ENCODE data around the gene RAB22A.

Gene RAB22A

DNA sequence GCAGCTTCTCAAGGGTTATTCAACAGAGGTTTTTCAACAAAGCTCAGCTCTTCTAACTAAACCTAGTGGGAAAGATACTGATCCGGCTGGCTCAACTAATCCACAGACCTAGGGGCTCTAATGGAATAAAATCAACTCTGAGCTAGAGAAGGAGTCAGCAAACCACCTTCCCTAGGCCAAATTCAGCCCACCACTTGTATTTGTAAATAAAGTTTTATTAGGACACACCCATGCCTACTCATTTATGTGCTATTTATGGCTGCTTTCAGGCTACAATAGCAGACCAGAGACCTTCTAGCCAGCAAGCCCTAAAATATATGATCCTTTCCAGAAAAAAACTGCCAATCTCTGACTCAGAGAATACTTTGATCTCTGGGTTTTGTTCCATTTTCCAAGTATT lies 6.0 kb upstream of the RAB22A start:
- no peak for DNase-seq

DNA sequence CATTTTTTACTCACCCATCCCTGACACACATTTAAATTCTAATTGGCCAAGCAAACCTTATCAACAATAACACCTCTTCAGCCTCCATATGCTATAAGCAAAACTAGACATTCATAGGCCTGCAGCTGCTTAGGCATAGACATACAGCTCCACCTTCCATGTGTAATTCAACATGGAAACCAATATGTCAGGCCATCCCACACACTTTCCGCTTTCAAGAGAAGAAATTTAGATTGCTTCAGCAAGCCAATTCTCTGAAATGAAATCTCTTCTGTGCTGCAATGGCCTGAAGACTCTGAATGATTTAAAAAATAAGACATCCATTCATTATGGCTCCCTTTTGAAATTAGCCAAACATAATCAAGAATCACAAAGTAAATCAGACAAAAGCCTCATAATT lies 4.5 kb upstream of the RAB22A start:
- DNase-seq: no peak

DNA sequence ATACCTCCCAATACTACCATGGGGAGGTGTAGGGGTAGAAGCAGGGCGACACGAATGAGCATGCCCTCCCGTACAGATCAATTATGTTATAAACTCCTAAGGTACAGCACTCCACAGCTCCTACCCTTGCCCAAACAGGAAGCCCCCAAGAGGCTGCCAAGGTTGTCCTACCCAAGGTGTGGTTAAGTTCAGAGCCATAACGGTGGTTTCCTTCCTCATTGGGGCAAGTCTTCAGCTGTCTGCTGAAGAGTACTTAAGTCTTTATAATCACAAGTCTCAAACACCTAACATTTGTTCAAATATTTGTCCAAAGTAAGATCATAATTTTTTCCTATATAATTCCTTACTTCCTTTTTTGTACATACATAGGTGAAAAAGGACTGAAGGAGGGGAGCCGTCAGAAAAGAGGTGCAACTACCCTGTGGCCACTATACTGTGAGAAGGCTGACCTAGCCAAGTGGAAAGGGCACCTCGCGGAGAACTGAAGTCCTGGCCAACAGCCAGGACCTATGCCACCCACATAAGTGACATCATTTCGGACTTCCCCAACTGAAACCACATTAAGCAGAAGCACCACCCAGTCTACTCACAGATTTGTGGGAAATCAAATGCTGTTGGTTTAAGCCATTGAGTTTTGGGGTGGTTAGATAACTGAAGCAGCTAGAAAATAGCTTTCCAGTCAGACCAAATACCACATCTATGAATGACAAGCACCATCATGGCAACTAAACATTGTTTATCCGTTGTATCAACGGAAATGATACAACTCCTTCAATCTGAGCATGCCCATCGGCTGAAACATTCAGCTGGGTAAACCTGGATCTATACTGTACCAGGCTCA lies 2.9 kb upstream of the RAB22A start:
- no peak for DNase-seq

DNA sequence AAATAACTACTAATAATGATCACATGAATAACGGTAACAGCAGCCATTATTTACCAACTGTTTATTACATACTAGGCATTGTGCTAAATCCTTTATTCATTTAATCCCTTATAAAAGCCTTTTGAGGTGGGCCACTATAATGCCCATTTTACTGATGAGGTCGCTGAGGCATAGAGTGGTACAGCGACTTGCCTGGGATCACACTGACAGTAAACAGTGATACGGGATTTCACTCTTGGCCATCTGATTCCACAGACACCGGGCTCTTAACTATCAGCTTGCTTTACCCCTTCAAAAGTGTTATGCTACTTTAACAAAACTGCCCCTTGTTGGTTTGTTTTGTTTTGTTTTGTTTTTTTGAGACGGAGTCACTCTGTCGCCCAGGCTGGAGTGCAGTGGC lies 2.2 kb upstream of the RAB22A start:
- no peak for DNase-seq

DNA sequence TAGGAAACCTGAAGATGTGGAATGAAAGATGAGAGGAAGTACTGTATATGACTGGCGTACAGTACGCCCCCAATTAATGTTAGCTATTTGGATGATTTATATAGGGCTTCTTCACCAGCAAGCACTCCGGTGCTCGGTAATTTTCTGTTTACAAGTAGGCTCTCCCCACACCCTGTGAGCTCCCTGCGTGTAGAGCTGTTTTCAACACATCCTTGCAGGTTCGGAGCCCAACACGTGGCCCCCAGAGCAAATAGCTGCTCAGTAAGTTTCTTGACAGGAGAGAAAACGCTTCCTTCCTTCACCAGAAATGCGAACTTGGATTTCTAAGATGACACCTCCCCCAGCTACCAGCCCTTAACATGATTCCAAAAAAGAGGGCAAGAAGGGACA lies 1.2 kb upstream of the RAB22A start:
- DNase-seq: no peak

DNA sequence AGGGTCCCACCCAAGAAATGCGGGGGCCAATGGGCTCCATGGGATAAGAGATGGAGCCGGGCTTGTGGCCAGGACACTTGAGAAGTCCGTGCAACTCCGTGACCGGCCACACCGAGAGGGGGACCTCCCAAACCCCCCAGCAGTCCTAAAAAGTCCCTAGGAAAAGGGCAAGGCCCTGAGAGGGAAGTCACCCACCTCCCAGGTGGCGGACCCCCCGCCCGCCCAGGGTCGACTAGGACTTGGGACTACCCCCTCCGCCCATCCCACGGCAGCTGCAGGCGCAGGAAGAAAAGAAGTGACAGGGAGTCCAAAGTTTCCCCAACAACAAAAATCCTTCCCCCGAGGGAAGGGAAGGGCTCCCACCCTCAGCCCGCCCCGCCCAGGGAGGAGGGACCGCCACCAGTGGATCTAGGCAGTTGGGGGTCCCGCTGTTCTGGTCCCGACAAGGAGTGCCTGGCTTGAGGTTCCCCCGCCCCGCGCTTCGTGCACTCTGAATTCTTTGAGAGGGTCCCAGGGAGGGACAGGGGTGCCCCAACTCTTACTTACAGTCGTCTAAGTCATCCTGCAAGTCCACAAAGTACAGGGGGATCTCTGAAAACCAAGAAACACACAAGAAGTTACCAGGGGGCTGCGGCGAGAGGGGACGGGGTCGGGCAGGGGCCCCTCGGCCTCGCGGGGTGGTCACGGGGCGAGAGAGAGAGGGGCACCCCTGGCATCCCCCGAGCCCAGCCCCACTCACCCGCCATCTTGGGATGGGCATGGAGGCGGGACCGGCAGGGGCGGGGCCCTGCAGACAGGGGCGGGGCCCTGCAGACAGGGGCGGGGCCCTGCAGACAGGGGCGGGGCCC lies 611 bp upstream of the RAB22A start:
- peak; percentile 53 for DNase-seq

DNA sequence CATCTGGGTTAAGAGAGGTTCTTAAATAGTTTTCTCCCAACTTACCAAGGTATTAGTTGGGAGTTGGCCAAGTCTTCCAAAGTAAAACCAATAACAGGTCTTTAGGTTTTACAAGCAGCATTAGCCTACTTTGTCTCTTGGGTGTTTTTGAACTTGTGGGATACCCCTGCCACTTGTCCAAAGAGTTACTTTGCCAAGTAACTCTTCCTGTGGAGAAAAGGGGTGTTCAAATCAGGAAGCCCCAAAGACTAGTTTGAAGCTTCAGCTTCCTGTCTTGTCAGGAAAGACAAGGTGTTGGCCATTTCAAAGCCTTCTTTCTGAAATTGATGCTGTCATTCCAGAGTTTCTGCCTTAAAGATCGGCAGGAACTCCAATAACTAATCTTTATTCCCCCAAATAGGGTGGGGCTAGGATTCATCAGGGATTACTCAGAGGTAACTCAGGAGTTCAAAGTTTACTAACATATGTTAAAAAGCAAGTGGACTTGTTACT lies 822 bp downstream of the RAB22A start:
- DNase-seq: no peak

DNA sequence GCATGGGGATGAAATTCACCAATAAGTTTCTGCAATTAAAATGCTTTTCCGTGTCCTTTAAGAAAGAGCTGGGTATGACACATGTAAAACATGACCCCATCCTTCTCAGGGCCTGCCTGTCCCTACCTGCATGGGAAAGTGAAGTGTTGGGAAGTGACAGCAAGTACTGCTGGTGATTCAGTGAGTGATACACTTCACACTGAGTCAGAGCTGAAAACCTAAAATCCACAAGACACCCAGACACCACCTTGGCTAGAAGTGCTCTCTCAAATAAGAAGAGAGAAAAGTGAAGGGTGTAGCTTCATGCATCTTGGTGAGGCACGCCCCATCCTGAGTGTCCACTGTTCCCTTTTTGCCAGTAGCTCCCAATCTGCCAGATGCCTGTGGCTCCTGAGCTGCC lies 3.3 kb downstream of the RAB22A start:
- DNase-seq: no peak

DNA sequence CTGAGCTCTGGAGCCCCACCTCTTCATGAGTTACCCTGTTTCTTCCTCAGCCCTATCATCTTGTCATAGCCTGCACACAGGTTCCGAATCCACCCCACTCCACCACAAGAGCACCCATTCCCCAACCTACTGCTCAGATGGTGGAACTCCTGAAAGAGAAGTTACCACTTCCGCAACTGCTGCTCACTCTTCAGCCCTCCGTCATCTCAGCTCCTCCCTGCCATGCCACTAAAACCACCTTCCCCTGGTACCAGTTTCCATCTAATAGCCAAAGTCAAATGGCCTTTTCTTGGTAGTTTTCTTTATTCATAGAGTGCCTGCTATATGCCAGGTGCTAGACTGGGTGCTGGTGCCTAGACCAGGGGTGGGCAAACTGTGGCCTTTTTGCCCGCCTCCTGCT lies 3.9 kb downstream of the RAB22A start:
- no peak for DNase-seq

DNA sequence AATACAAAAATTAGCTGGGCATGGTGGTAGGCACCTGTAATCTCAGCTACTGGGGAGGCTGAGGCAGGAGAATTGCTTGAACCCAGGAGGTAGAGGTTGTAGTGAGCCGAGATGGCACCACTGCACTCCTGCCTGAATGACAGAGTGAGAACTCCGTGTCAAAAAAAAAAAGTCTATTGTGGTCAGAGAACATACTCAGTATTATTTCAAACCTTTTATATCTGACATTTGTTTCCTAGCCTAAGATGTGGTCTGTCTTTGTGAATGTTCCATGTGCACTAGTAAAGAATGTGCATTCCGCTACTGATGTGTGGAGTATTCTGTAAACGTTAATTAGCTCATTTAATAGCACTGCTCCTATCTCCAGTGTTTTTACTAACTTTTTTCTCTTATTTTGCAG lies 11.7 kb downstream of the RAB22A start:
- DNase-seq: no peak

DNA sequence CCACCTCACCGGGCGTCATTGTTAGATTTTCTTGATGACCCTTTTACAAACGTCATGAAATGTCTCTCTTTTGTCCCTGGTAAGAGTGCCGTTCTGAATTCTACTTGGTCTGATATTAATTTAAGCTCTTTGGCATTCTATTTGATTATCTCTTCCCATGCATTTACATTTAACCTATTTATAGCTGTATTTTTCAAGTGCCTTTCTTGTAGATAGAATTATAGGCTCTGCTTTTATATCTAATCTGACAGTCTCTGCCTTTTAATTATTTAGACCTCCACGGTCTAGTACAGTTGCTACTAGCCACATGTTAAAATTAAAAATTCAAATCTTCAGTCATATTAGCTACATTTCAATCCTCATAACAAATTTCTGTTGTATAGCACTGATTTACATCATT lies 12.6 kb downstream of the RAB22A start:
- DNase-seq: no peak

DNA sequence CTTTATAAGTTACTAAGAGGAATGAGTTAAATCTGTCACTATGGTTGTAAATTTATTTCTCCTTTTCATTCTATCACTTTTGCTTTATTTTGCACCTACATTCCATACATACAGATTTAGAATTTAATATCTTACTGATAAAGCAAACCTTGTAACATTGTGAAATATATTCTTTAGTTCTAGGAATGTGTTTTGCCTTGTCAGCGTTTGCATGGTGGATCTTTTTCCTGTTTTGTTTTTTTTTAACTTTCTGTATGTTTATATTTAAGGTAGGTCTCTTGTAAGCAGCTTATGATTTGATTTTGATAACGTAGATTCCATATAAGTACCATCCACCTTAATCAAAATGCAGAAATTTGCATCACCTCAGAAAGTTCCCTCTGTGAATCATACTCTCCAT lies 16.4 kb downstream of the RAB22A start:
- DNase-seq: no peak

DNA sequence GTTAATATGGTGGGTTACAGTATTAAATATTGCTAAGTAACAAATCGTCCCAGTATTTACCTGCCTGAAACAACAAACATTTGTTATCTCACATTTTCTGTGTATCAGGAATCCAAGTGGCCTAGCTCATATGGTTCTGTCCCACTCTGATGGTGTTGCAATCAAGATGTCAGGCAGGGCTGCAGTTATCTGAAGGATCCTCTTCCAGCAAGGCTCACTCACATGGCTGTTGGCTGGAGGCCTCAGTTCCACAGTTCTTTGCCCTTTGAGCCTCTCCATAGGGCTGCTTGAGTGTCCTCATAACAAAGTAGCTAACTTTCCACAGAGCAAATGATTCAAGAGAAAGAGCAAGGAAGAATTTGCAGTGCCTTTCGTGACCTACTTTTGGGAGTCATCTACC lies 17.7 kb downstream of the RAB22A start:
- DNase-seq: no peak

DNA sequence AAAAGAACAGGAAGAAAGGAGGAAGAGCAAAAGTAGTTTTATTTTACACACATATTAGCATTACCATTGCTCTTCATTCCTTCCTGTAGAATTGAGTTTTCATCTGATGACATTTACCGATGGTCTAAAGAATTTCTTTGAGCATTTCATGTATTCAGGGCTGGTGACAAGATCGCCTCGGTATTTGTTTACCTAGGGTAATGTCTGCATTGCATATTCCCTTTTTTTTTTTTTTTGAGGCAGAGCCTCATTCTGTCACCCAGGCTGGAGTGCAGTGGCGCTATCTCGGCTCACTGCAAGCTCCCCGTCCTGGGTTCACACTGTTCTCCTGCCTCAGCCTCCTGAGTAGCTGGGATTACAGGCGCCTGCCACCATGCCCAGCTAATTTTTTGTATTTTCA lies 19.3 kb downstream of the RAB22A start:
- DNase-seq: no peak

DNA sequence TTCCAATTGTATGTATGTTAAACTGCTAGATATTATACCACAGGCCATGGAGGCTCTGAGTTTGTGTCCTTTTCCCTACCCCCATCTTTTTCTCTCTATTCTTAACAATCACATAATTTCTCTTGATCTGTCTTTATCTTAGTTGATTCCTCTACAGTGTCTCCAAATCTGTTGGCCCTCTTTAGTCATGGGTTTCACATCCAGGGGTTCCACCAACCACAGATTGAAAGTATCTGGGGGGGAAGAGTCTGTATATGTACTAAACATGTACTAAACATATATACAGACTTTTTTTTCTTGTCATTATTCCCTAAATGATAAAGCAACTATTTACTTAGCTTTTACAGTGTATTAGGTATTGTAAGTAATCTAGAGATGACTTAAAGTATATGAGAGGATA lies 20.2 kb downstream of the RAB22A start:
- DNase-seq: no peak

DNA sequence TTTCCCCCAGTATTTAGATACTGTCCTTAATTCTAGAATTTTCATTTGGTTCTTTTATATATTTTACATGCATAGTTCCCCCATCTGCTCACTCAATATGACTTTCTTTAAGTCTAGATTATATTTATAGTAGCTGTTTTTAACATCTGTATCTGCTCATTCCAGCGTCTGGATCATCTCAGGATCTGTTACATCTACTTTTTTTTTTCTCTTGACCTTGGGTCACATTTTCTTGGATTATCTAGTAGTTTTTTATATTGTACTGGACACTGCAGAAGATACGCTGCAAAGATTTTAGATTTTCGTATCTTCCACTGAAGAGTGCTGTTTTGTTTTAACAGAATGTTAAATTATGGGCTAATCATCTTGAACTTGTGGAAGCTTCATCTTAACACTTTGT lies 20.7 kb downstream of the RAB22A start:
- no peak for DNase-seq

DNA sequence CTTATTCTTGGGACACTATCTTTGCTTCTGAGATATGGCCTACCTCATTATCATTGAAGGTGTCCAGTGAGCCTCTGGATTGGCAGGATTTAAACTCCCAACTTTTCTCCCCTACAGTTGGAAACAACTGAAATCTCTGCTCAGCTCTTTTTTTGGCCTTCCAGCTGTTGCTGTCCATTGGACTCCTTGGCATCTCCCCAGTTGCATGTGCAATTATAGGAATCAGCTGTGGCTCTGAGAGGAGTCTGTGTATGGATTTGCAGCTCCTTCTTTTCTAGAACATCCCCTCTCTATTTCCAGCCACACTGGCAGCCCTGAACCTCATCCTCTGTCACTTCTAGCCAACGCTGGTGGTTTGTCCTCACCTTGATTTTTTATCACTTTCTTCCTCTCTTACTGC lies 21.2 kb downstream of the RAB22A start:
- DNase-seq: no peak

DNA sequence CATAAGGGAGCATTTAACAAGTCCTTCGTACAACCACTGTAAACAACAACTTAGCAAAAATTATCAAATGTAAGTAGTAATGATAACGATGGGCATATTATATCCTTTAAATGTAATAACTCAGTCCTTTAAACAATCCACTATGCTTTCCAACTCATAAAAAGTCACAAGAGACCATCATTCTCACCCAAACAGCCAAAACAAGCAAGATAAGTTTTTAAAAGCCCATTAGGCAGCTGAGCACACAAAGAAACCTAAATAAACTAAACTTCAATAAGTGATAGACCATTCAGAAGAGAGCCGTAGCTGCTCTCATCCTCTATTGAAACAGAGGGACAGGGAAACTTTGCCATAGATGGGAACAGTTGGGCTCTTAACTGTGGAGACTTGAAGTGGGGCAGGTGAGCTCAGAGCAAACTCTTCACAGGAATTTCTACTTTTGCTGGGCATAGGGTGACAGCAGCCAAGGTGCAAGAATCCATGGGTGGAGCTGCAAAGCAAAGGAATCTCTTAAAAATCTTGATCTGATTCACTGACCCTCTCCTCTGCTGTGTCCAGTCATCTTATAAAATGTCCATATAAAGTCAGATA lies 22.5 kb downstream of the RAB22A start:
- no peak for DNase-seq

DNA sequence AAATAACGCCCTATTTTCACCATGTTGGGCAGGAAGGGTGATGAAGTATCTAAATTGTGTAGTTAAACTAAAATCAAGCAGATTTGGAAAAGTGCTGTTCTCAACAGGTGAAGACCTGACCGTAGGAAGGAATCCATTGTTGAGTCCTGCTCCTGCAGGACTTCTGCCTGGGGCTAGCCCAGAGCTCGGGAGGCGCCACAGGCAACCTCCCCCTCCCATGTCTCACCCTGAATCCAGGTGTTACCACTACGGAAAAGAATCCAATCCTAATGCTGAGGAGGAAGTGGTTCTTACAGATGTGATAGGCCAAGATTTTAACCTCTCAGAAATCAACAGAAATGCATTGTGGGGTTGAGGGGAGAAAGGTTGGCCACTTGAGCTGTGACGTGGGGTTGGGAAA lies 30.2 kb downstream of the RAB22A start:
- no peak for DNase-seq

DNA sequence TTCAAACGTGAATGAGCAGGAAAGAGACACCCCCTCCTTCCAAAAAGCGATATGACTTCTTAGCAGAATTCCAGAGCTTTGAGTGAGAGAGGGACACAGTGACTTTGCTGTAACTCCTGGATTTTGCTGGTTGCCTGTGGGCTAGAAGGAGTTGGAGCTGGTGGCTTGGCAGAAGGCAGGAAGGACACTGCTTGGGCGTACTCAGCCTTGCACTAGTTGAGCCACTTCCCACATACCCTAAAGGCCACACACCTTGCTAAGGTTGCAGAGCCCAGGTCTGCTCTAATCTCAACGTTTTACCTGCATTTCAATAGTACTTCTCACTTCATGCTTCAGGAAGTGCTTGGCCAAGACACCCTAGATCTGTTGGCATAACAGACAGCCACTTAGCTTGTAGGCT lies 30.6 kb downstream of the RAB22A start:
- DNase-seq: no peak

DNA sequence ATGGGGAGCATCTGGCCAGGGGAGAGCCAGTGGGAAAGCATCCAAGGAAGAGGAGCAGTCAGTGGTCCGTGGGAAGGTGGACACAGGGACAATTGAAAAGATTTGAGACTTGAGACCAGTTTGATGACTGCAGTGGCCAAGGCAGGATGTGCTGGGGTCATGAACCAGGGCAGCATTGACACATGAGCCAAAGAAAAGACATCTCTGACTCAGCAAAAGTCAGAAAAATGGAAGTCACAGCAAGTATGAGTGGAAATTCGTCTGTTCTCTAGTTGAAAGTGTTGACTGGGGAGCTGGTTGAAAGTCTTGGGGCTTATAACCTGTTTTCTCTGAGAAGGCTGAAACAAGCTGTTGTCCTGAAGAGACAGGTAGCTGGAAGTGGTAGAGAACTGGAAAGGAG lies 31.3 kb downstream of the RAB22A start:
- DNase-seq: no peak

DNA sequence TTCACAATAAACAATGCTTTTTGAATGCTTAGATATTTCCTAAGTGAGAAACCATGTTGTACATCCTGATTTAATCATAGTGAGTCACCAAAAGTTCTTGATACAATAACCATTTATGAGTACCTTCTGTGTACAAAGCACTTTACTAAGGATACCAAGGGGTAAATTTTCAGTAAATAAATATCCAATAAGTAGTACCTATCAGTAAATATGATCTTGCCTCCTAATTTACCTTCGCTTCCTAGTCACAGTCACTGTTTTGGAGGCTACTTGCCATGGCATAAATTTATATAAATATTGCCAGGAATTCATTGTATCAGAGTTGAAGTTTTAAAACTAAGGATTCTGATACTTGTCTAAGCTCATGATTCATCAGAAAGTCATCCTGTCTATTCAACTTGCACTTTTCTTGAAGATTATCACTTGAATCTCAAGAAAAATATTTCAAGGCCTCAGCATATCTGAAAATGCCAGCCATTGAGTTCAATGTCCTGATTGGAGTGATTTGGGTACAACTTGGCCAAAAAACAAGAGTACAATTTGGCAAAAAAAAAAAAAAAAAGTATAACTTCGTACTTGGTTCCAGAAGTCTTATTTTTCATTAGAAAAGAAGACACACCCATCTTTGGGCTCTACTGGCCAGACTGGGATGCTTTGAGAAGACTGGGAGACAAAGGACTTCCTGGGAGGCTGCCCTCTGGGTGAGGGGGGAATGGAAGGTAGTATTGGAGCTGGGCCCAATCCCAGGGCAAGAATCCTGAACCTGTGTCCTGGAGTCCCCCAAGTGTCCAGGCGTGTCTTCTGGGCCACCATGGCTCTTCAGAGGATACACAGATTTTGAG lies 32.8 kb downstream of the RAB22A start:
- DNase-seq: peak; percentile 64

DNA sequence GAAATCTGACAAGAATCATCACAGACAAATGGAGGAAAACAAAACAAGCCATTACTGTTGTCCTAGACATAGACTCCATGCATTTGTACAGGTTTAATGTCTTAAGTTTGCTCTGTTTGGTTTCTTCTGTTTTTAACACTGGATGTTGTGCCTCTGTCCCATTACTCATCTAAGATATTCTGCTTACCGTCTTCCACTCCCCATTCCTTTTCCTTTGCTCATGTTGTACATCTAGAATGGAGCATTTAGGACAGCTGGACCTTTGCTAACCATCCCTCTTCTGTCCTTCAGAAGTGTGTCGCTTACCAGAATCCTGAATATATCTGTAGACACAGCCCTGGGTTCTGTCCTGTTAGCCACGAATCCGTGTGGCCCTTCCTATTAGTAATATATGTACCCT lies 35.2 kb downstream of the RAB22A start:
- DNase-seq: peak; percentile 24
